NCI-H1436 treated with DMSO at 0.1 percent for 48 hours (cell line): ENCODE measurements around the gene GLT1D1.

Experiments
- DNase-seq: peaks from one replicate; lab custom pipeline; 2025; lab: John Stamatoyannopoulos, UW

The GLT1D1 gene

DNA sequence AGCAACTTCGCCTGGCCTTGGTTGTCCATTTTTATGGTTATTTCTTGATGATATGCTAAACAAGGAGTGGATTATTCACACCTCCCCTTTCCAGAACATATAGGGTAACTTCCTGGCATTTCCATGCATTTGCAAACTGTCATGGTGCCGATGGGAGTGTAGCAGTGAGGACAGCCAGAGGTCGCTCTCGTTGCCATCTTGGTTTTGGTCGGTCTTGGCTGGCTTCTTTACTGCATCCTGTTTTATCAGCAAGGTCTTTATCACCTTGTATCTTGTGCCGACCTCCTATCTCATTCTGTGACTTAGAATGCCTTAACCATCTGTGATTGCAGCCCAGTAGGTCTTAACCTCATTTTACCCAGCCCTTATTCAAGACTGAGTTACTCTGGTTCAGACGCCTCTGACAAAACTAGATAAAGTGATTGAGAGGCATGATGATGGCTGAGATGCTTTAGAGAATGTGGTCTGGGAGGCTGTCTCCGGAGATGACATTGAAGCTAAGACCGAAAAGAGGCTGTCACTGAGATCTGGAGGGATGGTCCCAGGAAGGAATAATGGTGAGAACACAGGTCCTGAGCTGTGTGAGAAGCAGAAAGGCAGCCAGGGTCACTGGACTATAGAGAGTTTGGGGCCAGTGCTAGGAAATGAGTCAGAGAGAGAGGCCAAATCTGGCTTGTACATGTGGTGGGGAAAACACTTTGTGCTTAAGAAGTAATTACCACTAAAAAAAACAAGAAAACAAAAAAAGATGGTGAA is 2.9 kb downstream of the GLT1D1 start:
- no peak for DNase-seq

DNA sequence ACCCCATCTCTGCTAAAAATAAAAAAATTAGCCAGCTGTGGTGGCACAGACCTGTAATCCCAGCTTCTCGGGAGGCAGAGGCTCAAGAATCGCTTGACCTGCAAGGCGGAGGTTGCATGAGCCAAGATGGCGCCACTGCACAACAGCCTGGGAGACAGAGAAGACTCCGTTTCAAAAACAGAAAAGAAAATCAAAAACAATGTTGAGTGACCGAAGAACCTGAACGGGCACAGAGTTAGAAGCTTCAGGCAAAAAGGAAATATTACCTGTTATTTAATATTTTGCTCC is 3.5 kb downstream of the GLT1D1 start:
- no peak for DNase-seq

DNA sequence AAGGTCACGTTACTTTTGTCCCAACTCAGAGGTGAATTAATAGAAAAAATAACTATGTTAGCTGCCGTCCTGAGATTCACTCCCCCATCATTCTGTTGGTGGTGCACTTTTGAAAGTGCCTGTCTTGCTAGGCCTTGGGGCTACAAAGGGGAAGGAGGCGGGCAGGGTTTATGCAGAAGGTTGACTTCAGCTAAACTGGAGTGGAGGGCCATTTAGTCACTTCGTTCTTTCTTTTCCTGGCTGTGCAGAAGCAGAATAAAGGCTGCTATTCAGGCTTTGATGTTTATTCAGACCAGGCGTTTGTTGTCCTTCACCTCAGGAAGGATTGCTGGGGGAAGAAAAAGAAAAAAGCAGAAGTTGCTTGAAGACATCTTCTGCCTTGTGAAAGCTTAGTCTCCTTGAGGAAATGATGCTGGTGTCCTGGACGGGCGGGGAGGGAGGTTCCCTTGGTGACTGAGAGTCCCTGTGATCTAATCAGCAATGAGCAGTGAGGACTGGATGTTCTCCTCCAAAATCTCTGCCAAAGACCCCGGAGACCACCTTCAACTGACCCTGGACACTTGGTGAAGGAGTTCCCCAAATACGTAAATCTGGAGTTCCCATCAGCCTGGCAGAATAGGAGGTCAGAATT is 4.0 kb downstream of the GLT1D1 start:
- DNase-seq: no peak

DNA sequence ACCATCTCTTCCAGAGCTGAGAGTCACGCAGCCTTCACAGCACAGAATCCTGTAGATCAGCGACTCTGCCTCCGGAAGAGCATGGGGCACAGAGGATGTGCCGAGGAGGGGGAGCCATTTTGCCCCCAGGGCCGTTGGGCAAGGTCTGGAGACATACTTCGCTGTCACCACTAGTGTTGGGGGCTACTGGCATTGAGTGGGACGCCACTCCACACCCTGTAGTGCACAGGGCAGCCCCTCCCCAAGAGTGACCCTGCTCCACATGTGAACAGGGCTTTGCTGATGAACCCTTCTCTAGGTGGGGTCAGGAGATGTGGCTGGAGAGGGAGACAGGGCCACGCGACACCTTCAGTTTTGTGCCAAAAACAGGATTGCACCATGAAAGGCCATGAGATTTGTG is 6.0 kb downstream of the GLT1D1 start:
- DNase-seq: no peak

DNA sequence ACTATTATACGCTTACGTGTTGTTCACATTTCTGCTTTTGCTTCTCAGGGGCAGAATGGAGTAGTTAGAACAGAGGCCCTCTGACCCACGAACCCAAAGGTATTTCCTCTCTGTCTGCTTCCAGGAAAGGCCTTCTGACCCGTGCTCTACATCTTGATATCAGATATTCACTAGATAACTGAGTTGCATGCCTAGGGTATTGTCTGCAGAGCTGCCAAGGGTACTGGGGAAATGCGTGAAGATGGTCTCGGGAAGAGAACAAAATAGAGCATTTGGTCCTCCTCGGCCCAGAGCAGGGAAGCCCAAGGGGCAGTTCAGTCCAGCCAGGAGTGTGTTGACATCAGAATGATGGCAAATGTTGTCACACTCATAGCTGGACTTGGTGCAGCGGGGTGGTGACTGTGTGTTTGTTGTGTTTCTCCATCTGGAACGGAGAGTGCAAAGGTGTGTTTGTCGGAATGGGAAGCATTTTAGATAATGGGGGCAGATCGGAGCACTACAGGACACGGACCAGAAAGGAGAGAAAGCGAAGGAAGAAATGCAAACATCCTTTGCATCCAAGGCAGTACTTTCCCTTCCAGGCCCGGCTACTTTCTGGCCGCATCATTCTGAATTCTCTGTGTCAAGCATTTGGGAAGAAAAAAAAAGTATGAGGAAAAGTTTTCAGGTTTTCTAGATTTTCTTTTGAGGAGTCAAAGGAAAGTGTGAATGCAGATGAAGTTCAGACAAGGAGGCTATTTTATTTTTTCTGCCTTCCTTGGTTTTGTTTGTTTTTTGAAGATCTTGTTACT is 8.1 kb downstream of the GLT1D1 start:
- DNase-seq: no peak

DNA sequence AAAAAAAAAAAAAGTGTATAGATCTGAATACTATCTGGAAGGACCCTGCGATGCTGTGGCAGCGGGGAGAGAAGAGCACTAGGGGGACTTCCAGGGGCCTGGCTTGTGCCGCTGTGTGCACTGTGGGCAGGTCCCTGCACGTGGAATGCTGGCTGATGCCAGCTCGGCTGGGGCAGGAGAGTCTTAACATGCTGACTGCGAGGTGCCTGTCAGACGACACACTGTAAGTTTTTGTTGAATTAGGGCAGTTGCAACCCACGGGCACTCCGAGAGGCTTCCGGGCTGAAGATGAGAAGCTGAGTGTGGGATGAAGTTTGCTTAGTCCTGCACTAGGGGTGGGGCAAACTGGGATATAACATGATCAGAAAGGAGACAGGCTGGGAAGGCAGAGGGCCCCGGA is 10.7 kb downstream of the GLT1D1 start:
- DNase-seq: no peak

DNA sequence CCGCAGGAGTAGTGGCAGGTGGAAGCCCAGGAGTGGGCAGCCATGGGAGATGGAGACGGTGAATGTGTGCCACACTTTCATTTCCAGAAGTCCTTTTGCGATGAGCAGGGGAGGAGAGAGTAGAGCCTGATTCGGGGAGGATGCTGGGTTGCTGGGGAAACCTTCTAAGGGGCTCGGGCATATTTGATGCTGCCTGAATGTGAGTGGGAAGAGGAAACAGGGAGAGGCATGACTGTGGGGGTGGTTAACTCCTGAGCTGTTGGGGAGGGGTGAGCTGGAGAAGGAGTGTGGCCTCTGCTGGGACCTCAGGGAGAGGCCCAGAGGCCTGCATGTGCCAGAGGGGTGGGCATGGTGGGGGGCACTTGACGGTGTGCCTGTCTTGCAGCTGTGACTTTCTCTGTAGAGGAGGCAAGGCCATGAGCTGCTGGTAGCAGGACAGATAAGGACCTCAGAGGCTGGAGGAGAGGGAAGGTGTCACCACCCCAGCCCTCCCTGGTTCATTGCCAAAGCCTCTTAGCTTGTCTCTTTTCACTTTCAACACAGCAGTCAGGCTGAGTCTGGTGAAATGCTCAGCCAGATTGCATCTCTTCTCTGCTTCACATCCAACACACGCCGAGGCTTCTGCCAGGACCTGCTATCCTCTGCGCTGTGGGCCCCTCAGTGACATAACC is 11.4 kb downstream of the GLT1D1 start:
- DNase-seq: no peak

DNA sequence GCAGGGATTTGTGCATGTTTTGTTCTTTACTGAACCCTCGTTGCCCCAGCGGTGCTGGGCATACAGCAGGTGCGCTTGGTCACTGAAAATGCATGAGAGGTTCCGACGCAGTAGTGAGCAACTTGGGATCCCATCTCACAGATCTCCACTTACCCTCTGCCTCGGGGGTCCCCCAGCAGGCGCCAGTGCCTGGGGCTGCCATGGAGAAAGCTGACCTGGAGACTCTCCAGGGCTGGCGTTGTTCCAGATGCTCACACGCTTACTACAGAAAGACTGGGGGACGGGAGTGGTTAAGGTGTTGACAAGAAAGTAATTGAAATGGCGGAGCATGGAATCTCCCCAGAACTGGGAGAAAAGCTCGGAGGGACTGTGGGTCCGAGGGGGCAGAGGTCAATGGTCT is 14.2 kb downstream of the GLT1D1 start:
- no peak for DNase-seq

DNA sequence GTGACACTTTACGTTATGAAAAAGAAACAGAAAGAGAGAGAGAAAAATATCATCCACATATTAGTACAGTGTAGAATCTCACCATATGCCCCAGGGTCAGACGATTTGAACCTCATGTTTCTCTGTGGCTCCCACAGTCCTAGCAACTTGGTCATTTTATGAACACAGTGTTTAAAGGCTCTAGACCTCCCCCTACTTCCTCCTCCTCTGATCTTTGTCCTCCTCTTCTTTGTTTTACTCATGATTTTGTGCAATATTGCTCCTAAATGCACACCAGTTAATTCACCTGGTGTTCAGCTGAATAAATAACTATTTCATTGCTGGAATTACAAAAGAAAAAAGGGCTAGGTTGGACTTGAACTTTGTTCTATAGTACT is 18.2 kb downstream of the GLT1D1 start:
- no peak for DNase-seq

DNA sequence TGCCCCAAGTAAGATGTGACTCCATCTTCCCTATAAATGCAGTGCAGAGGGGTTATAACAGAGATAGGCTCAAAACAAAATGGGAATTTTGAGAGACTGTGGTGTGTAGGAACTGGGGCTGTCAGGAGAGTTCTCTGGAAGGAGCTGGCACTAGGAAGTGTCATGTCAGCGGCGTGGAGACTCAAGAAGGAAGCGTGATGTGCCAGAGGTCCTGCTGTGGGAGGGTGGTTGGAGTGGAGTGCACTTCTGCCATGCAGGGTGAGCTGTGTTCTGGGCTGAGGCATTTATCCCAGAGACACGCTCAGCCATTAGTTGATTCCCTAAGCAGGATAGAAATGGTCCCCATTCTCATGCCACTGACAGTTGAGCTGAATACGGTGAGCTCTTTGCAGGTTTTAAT is 19.0 kb downstream of the GLT1D1 start:
- no peak for DNase-seq

DNA sequence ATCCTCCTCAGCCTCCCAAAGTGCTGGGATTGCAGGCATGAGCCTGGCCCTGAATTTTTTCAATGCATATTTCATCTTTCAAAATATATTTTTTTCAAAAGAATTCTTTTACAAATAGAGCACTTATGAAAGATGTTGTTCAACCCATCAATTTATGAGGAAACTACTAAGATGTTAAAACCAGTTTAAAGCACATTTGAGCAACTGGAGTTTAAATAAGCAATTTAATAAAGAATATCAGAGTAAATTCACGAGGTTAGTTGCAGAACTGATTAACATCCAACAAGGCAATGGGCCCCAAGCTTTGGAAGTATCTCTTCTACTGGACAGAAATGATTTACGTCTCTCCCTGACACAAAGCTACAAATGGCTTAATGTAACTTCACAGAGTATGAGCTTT is 23.3 kb downstream of the GLT1D1 start:
- DNase-seq: no peak

DNA sequence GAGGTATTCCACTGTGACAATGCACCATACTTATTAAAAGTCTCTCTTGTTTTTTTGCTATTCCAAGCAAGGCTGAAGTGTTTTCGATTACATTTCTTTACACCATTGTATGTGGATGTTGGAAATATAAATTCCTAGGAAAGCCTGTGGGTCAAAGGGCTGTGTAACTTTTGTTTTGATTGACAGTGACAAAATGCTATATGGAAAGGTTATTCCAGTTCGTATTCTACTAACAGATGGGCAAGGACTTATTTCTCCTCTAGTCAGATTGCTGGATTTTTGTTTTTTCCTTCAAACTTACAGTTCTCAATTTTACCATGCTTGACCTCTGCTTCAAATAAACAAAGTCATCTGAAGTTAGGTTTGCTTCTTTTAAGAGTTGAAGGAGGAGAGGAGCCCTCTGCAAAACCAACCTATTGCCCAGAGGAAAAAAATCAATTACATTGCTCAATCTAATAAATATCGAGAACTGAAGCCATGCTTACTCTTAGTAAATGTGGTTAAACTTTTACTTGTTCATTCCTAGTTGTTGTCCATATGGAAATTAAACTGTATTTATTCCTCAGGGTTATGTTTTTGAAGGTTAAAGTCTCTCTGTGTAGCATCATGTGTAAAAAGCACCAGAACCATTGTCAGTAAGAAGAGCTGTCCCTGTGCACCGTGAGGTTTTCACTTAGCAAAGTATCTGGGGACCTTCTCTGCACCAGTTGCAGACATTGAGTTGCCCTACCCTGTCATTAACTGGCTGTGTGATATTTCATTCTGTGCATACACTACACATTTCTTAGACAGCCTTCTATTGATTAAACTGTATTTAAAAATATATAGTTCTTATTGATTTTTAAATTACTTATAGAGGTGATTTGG is 26.9 kb downstream of the GLT1D1 start:
- DNase-seq: no peak

DNA sequence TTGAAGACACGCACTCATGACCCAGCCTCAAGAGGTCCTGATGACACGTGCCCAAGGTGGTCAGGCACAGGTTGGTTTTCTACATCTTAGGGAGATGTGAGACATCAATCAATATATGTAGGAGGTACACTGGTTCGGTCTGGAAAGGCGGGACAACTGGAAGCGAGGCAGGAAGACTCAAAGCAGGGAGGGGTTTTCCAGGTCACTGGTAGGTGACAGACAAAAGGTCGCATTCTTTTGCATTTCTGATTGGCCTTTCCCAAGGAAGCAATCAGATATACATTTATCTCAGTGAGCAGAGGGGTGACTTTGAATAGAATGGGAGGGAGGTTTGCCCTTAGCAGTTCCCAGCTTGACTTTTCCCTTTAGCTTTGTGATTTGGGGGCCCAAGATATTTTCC is 38.6 kb downstream of the GLT1D1 start:
- DNase-seq: no peak

DNA sequence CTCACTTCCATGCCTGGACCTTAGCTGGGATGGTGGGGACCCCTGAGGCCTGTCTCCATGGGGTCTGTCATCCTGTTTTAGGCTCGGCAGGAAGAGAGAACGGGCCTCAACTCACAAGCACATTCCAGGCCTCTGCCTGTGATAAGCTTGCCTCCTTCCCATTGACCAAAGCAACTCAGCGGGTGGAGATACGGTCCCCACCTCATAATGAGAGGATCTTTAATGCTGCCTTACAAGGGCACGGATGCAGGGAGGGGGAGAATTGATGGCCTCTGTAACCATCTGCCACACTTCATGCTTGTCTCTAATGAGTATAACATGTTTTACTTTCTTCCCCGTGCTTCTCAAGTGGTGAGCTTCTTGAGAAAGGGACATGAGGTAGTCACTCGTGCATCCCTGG is 50.0 kb downstream of the GLT1D1 start:
- DNase-seq: no peak

DNA sequence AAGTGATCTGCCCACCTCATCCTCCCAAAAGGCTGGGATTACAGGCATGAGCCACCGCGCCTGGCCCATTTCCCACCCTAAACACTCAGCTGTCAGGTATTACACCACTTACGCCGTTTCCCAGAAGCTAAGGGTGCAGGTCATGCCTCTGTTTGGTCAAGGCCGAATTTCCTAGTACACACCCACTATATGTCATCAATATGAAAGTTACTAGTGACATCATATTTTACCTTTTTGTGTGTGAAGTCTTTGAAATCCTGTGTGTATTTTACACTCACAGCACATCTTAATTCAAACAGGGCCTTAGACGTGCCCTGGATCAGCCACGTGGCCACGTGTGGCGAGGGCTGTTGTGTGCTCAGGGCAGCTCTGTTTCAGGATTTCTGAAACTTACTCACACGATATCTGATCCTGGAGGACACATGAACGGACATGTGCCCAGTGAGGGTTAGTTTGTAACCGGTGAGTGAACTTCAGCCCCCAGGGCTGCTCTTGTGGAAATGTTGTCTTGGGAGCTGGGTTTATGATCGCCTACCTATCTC is 51.8 kb downstream of the GLT1D1 start:
- no peak for DNase-seq

DNA sequence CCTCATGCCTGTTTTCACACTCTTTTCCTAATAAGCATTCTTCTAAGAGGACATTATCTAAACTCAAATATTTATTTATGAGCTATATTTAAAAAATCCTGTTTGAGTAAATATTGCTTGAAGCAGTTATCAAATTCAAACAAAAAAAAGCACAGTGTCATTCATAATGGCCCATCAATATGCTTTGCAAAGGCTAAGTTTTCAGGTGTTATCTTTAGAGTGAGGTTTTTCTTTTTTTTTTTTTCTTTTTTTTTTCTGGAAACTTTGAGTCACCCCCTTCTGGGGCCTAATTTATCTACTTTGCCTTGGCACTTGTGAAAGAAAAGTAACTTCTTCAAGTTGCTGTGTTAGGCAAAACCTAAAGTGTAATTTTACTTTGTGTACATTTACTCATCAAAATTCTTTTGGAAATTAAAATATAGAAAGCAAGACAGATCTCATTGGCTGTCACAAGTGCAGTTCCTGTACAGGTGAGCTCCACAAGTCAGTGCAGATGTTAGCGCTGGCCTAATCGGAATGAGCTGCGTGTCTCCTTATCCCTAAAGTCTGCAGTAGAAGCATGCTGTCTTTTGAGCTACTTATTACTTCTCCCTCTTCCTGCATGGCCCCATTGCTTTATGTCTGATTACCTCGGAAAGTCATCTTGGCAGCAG is 53.3 kb downstream of the GLT1D1 start:
- no peak for DNase-seq

DNA sequence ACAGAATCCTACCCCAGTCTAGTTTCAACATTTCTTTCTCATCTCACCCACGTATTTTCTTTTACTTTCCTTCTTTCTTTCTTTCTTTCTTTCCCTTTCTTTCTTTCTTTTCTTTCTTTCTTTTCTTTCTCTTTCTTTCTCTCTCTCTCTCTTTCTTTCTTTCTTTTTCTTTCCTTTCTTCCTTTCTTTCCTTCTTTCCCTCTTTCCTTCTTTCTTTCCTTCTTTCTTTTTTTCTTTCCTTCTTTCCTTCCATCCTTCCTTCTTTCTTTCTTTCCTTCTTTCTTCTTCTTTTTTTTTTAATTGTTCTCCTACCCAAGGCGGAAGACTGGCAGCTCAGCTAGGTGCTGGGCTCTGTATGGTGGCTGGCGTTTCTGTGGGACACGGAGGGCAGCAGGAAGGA is 55.0 kb downstream of the GLT1D1 start:
- no peak for DNase-seq

DNA sequence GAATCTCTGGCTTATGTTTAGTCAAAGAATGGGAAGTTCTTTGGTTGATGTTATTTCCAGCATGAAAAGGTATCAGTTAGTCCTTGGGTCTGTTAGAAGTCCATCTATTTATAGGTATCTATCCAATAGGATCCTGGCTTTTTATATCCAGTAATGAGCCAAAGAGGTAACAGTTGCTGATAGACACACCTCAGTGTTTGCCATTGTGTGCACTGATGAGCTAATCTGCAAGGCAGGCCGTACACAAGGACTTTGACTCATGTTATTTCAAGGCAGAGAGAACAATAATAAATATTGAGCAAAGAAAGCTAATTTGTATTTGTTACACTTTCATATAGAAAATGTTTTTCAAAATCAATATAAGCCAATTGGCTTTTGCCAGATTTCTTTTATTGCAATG is 56.4 kb downstream of the GLT1D1 start:
- no peak for DNase-seq

DNA sequence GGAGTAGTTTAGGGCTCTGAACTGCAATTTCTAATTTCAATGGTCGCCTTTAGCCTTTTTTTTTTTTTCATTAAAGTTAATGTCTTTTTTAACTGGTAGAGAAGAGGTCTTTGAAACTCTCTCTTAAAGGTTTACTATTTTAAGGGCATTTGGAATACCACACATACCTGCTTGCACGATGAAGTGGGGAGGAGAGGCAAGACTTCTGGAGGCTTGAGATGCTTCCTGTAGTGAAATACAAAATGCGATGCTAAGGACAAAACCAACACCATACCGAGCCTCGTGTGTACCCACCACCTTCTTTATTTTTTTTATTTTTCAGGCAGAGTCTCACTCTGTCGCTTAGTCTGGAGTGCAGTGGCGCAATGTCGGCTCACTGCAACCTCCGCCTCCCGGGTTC is 57.4 kb downstream of the GLT1D1 start:
- DNase-seq: no peak

DNA sequence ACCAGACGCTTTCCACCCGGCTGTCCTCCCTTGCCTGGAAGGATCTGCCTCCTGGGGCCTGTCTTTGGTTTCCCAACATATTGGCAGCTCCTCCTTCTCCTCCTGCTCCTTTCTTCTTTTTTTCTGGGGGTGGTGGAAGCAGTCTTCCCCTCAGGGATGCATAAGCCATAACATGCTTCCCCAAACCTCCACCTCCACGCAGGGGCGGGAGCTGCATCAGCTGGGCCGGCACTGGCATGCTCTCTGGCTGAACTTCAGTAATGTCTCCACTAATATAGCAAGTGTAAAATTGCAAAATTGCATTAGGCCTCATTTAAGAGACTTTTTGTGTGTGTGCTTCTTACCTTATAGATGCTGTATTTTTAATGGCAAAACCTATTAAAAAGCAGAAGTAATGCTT is 58.6 kb downstream of the GLT1D1 start:
- no peak for DNase-seq

DNA sequence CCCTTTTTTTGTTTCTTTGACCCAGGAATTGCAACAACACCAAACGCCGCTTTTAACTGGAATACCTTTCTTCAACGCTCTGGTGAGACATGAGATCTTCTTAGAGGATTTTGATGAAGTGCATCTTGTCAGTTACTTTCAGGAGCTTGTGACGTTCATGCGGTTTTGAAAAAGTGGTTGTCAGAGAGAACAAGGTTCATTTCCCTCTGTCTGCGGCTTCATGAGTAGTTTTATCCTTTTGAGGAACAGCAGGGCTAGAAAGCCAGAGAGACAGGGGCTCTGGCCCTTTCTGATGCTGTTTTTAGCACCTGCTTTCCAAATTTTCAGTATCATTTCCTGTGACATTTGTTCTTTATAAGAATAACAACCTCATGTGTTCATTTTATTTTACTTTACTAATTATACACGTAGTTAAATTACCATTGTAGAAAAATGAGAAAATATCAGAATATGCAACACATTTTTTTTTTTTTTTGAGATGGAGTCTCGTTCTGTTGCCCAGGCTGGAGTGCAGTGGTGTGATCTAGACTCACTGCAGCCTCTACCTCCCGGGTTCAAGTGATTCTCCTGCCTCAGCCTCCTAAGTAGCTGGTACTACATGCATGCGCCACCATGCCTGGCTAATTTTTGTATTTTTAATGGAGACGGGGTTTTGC is 61.8 kb downstream of the GLT1D1 start:
- DNase-seq: no peak
